K562 (cell line): ENCODE measurements around the gene SPTLC1. TPM values are rescaled to one million over a fixed set of nuclear protein-coding genes. Genes with fewer than 3 reads are reported as not detected.

Experiments used
- ATAC-seq: fragments of 200-7000 bp; cut with Tn5 transposase; 3 replicates; pipeline ENCODE4 v1.9.1; 2020; ENCODE audit warnings: moderate library complexity
- BruUV-seq: library from RNA; stranded (reverse); fragments of 400-500 nt; replicated peaks from 2 replicates; lab custom pipeline; 2021; lab: Mats Ljungman, UMichigan
- CTCF ChIA-PET: fragments of 300-600 bp; formaldehyde crosslinking; extraction: SDS; loops from one replicate; lab custom pipeline; 2021; ENCODE audit warnings: low intra/inter-chr PET ratio; lab: Yijun Ruan, JAX
- POLR2A ChIA-PET: fragments of 300-600, 350-650 bp; sonication (Branson Sonifier 250); formaldehyde crosslinking; extraction: SDS; loops from one replicate; lab custom pipeline; 2021; ENCODE audit warnings: antibody characterized with exemption, inconsistent platforms; lab: Yijun Ruan, JAX
- DNase-seq, 4 experiments: peaks; one replicate each; pipeline versions ENCODE4 v3.0.0 to v3.0.0-alpha.2; 2011 to 2018; ENCODE audit warnings: low spot score in 3 of 4, mixed read lengths in 3 of 4; ENCODE audit errors: extremely low read depth in 1 of 4
- FAIRE-seq: peaks from 2 replicates; lab custom pipeline; 2011; peaks lifted over from hg19 to GRCh38; lab: Jason Lieb, UNC
- H2AFZ ChIP-seq: 2 replicates; pipeline ENCODE4 v1.6.0; 2011; ENCODE audit warnings: low read depth, low read length, control low read depth, inconsistent platforms
- H3K27ac ChIP-seq: fragments of 200-600 bp; 3 replicates; pipeline ENCODE4 v1.8.0; 2011; ENCODE audit warnings: low read depth, mild to moderate bottlenecking, control low read depth, inconsistent platforms, low read length, moderate library complexity, mixed read lengths; ENCODE audit errors: extremely low read depth
- H3K27me3 ChIP-seq, 2 experiments: fragments of 300-600 bp in 1 of 2; 2 replicates in 1 of 2; 3 replicates in 1 of 2; pipeline versions ENCODE4 v1.6.0 to v1.8.0; 2011; ENCODE audit warnings: inconsistent platforms in 2 of 2, low read length in 2 of 2, mild to moderate bottlenecking in 1 of 2, mixed read lengths in 1 of 2, moderate library complexity in 1 of 2; ENCODE audit not compliant: control insufficient read depth in 2 of 2, insufficient read depth in 2 of 2
- H3K36me3 ChIP-seq: fragments of 300-600 bp; 3 replicates; pipeline ENCODE4 v1.8.0; 2011; ENCODE audit warnings: mild to moderate bottlenecking, low read length, inconsistent platforms; ENCODE audit not compliant: control insufficient read depth, insufficient read depth
- H3K4me1 ChIP-seq, 2 experiments: fragments of 200-600 bp in 1 of 2; replicated peaks in 1 of 2; 2 replicates in 1 of 2; 3 replicates in 1 of 2; pipeline versions ENCODE4 v1.5.1 to v1.8.0; 2011; ENCODE audit warnings: inconsistent platforms in 2 of 2, low read length in 2 of 2, mild to moderate bottlenecking in 1 of 2, mixed read lengths in 1 of 2, moderate library complexity in 1 of 2; ENCODE audit not compliant: control insufficient read depth in 2 of 2, insufficient read depth in 2 of 2
- H3K4me2 ChIP-seq: 2 replicates; pipeline ENCODE4 v1.6.1; 2011; ENCODE audit warnings: low read length, control low read depth, inconsistent platforms, mixed read lengths; ENCODE audit not compliant: insufficient read depth
- H3K4me3 ChIP-seq: fragments of 200-600 bp; sonication (generic), shearing (Covaris generic); 2 replicates; pipeline ENCODE4 v1.5.1; 2016; ENCODE audit warnings: control low read depth, inconsistent platforms
- H3K79me2 ChIP-seq: fragments of 200-600 bp; 3 replicates; pipeline ENCODE4 v1.8.0; 2011; ENCODE audit warnings: low read length, inconsistent platforms; ENCODE audit not compliant: control insufficient read depth, insufficient read depth
- H3K9ac ChIP-seq, 2 experiments: 2 replicates each; pipeline versions ENCODE4 v1.6.0 to v1.6.1; 2011; ENCODE audit warnings: low read depth in 2 of 2, low read length in 2 of 2, control low read depth in 1 of 2, inconsistent platforms in 1 of 2, mild to moderate bottlenecking in 1 of 2, mixed read lengths in 1 of 2; ENCODE audit not compliant: insufficient read depth in 1 of 2
- H3K9me1 ChIP-seq: one replicate; pipeline ENCODE4 v1.6.0; 2011; ENCODE audit warnings: inconsistent platforms, mild to moderate bottlenecking, low read length, moderate library complexity; ENCODE audit not compliant: control insufficient read depth, insufficient read depth
- H3K9me3 ChIP-seq: replicated peaks from 2 replicates; pipeline ENCODE4 v1.5.1; 2011; ENCODE audit warnings: low read depth, low read length, inconsistent platforms; ENCODE audit not compliant: control insufficient read depth, insufficient read depth
- H4K20me1 ChIP-seq: replicated peaks from 2 replicates; pipeline ENCODE4 v1.6.1; 2011; ENCODE audit warnings: low read length, inconsistent platforms, mixed read lengths; ENCODE audit not compliant: control insufficient read depth, insufficient read depth
- CBFA2T3 ChIP-seq: fragments of 450-650 bp; IDR thresholded peaks from 2 replicates; pipeline ENCODE4 v1.6.1; 2017
- CEBPB ChIP-seq: fragments of 450-650 bp; IDR thresholded peaks from 2 replicates; pipeline ENCODE4 v1.6.1; 2016; ENCODE audit warnings: missing genetic modification characterization, missing compliant biosample characterization
- FOXK2 ChIP-seq, 2 experiments: fragments of 450-650 bp; IDR thresholded peaks in 1 of 2; conservative IDR thresholded peaks in 1 of 2; 2 replicates each; pipeline ENCODE4 v1.6.1; 2016; ENCODE audit warnings: low read depth in 2 of 2, mild to moderate bottlenecking in 1 of 2
- KLF6 ChIP-seq: fragments of 250-450 bp; sonication (Bioruptor Pico); IDR thresholded peaks from 2 replicates; pipeline ENCODE4 v1.4.0; 2020; ENCODE audit warnings: mild to moderate bottlenecking, moderate library complexity, borderline replicate concordance
- MIER1 ChIP-seq: fragments of 450-650 bp; IDR thresholded peaks from 2 replicates; pipeline ENCODE4 v1.6.1; 2016; ENCODE audit warnings: antibody characterized with exemption, mild to moderate bottlenecking, low read depth
- NCOA2 ChIP-seq, 2 experiments: fragments of 450-650 bp; IDR thresholded peaks; 2 replicates each; pipeline ENCODE4 v1.6.1; 2018; ENCODE audit warnings: mild to moderate bottlenecking in 2 of 2, moderate library complexity in 1 of 2; ENCODE audit not compliant: partially characterized antibody in 2 of 2
- RB1 ChIP-seq: fragments of 450-650 bp; IDR thresholded peaks from 2 replicates; pipeline ENCODE4 v1.6.1; 2017; ENCODE audit warnings: low read depth, mild to moderate bottlenecking
- RBM14 ChIP-seq: fragments of 200-400 bp; formaldehyde crosslinking; IDR thresholded peaks from 2 replicates; pipeline ENCODE4 v1.6.1; 2018; ENCODE audit warnings: low read depth, mild to moderate bottlenecking, low read length, moderate library complexity, borderline replicate concordance; ENCODE audit not compliant: insufficient read depth
- U2AF1 ChIP-seq: fragments of 200-400 bp; formaldehyde crosslinking; optimal IDR thresholded peaks from 2 replicates; pipeline ENCODE3; 2017; ENCODE audit warnings: mild to moderate bottlenecking, low read depth, low read length, moderate library complexity
- ZFPM2 ChIP-seq: fragments of 250-450 bp; sonication (Bioruptor Pico); IDR thresholded peaks from 2 replicates; pipeline ENCODE4 v1.5.1; 2022; ENCODE audit warnings: mild to moderate bottlenecking
- ZNF445 ChIP-seq: fragments of 250-450 bp; sonication (Bioruptor Pico); IDR thresholded peaks from 2 replicates; pipeline ENCODE4 v1.4.0; 2020; ENCODE audit warnings: low read depth, mild to moderate bottlenecking, moderate library complexity
- ZNF512 ChIP-seq: IDR thresholded peaks from 2 replicates; pipeline ENCODE4 v1.6.1; 2016; ENCODE audit warnings: missing genetic modification characterization, missing compliant biosample characterization
- ZNF766 ChIP-seq: fragments of 200-800 bp; sonication (Bioruptor generic); conservative IDR thresholded peaks from 2 replicates; pipeline ENCODE4 v1.6.1; 2016; ENCODE audit warnings: missing genetic modification characterization, missing compliant biosample characterization
- WGBS: fragments of 100-300 bp; shearing (Covaris generic); methylation state at CpG from one replicate; pipeline ENCODE4 v1.1.6; 2016; ENCODE audit warnings: low coverage, mixed read lengths; ENCODE audit not compliant: insufficient coverage; ENCODE audit errors: missing lambda C conversion rate; 5-methylcytosine and 5-hydroxymethylcytosine counted together
- in situ Hi-C: fragments of 300-500 bp; cut with MboI; formaldehyde crosslinking; loops from 4 replicates; pipeline ENCODE4 v1.15.0; 2018; ENCODE audit warnings: inconsistent platforms, mixed read lengths
- intact Hi-C: fragments of 100-400 bp; cut with micrococcal nuclease; formaldehyde crosslinking; loops from 2 replicates; pipeline ENCODE4 v1.14.2; 2022
- polyA plus RNA-seq, 8 experiments: library from polyadenylated mRNA; depleted of rRNA in 4 of 8; stranded (reverse) in 5 of 8; unstranded in 3 of 8; fragments of >200 nt; fragmentation: Nextera tagmentation in 2 of 8; fragmentation: Illumina TruSeq in 1 of 8; extraction: Ambion mirVana in 2 of 8; extraction: Trizol in 1 of 8; gene quantifications; 2 replicates each; pipeline versions ENCODE4 v1.2.1 to v1.2.3, GENCODE V29; 2011 to 2014; ENCODE audit warnings: inconsistent platforms in 1 of 8, missing spikeins in 1 of 8
- total RNA-seq, 7 experiments: library from RNA; depleted of rRNA in 6 of 7; stranded (reverse); fragments of >200 nt in 6 of 7; fragmentation: Illumina TruSeq in 2 of 7; extraction: Trizol in 2 of 7; gene quantifications; 2 replicates each; pipeline versions ENCODE4 v1.2.1 to v1.2.3, GENCODE V29; 2011 to 2021; ENCODE audit warnings: low replicate concordance in 1 of 7
- TF ChIP-seq, protein P1 (sequence below): fragments of 450-650 bp; IDR thresholded peaks from 2 replicates; pipeline ENCODE4 v1.6.1; 2016; ENCODE audit warnings: antibody characterized with exemption
- TF ChIP-seq, protein P2 (sequence below): IDR thresholded peaks from 2 replicates; pipeline ENCODE4 v1.6.1; 2012; ENCODE audit warnings: low read depth, low read length, improper control_type of control experiment, borderline replicate concordance
- TF ChIP-seq, protein P3 (sequence below): fragments of 450-650 bp; IDR thresholded peaks from 2 replicates; pipeline ENCODE4 v1.7.1; 2018; ENCODE audit warnings: mild to moderate bottlenecking, low read depth; ENCODE audit not compliant: partially characterized antibody

The SPTLC1 gene
- total and polyA plus RNA-seq, 9 of the 15 experiments (the other 6 are each of a cell fraction or from before 2014, with no cell fraction given), result 58.8 to 125 (median 84.5) TPM

DNA sequence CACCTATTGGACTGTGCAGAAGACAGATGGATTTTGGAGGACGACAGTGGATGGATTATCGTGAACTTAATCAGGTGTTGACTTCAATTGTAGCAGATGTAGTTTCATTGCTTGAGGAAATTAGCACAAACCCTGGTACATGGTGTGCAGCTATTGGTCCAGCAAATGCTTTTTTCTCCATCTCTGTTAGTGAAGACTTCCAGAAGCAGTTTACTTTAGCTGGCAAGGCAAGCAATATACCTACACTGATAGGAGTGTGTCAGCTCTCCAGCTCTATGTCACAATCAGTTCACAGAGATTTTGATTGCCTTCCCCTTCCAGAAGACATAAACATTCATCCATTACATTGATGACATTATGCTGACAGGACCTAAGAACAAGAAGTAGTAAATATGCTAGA, 129.5 kb downstream of the SPTLC1 start:
- ATAC-seq (no peak), FAIRE-seq (no peak), DNase-seq (no peak)
- Histone ChIP-seq H3K27ac (no peak overlapping the region), H3K4me2 (no peak overlapping the region), H3K4me1 (no peaks in the 10 kb centered on the region), H4K20me1 (no peaks in the 10 kb centered on the region), H3K36me3 (no peaks in the 10 kb centered on the region), H3K27me3 (peaks cover 10 to 11% of the 10 kb centered on the region in 2 experiments; a peak in 4 of 5 replicates), H3K9ac (no peak overlapping the region), H3K4me3 (no peak overlapping the region), H2AFZ (no peak overlapping the region), H3K9me1 (no peaks in the 10 kb centered on the region), H3K79me2 (no peaks in the 10 kb centered on the region), H3K9me3 (no peaks in the 10 kb centered on the region; the same call in 1 of the 2 replicates)
- intact Hi-C loops, result no loop called here
- WGBS, result 4% methylated on average over 2 of the region's 2 CpGs
- in situ Hi-C loops, result loop anchor here (25.0 kb wide), 1 partner anchor 1073 kb away; no protein-coding TSS in a partner anchor
- POLR2A ChIA-PET, result interaction anchor here (0.7 kb wide), 1 partner anchor 16 kb away, joined by 4 read pairs; no protein-coding TSS in a partner anchor
- CTCF ChIA-PET, result no interaction called here
- BruUV-seq, result no TSS peak
- TF ChIP-seq, protein P1, sequence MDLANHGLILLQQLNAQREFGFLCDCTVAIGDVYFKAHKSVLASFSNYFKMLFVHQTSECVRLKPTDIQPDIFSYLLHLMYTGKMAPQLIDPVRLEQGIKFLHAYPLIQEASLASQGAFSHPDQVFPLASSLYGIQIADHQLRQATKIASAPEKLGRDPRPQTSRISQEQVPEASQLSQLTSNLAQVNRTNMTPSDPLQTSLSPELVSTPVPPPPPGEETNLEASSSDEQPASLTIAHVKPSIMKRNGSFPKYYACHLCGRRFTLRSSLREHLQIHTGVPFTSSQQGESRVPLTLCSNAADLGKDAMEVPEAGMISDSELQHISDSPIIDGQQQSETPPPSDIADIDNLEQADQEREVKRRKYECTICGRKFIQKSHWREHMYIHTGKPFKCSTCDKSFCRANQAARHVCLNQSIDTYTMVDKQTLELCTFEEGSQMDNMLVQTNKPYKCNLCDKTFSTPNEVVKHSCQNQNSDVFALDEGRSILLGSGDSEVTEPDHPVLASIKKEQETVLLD, result no peak
- TF ChIP-seq FOXK2 (conservative IDR thresholded peaks at IDR 0.05 in 1 of 2, IDR thresholded peaks at IDR 0.05 in 1 of 2; ENCODE audit: low read depth in 2 of 2) (no peak), ZNF512 (tag) (no peak), MIER1 (no peak), CEBPB (no peak), NCOA2 (IDR thresholded peaks at IDR 0.05; ENCODE audit: partially characterized antibody in 2 of 2) (no peak), CBFA2T3 (no peak), KLF6 (CRISPR knock-in tag) (no peak), ZNF445 (CRISPR knock-in tag) (no peak), RBM14 (no peak), ZNF766 (CRISPR knock-in tag) (no peak), RB1 (no peak), ZFPM2 (CRISPR knock-in tag) (no peak), U2AF1 (no peak)
- TF ChIP-seq, protein P2, sequence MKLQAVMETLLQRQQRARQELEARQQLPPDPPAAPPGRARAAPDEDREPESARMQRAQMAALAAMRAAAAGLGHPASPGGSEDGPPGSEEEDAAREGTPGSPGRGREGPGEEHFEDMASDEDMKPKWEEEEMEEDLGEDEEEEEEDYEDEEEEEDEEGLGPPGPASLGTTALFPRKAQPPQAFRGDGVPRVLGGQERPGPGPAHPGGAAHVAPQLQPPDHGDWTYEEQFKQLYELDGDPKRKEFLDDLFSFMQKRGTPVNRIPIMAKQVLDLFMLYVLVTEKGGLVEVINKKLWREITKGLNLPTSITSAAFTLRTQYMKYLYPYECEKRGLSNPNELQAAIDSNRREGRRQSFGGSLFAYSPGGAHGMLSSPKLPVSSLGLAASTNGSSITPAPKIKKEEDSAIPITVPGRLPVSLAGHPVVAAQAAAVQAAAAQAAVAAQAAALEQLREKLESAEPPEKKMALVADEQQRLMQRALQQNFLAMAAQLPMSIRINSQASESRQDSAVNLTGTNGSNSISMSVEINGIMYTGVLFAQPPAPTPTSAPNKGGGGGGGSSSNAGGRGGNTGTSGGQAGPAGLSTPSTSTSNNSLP, result no peak
- TF ChIP-seq, protein P3, sequence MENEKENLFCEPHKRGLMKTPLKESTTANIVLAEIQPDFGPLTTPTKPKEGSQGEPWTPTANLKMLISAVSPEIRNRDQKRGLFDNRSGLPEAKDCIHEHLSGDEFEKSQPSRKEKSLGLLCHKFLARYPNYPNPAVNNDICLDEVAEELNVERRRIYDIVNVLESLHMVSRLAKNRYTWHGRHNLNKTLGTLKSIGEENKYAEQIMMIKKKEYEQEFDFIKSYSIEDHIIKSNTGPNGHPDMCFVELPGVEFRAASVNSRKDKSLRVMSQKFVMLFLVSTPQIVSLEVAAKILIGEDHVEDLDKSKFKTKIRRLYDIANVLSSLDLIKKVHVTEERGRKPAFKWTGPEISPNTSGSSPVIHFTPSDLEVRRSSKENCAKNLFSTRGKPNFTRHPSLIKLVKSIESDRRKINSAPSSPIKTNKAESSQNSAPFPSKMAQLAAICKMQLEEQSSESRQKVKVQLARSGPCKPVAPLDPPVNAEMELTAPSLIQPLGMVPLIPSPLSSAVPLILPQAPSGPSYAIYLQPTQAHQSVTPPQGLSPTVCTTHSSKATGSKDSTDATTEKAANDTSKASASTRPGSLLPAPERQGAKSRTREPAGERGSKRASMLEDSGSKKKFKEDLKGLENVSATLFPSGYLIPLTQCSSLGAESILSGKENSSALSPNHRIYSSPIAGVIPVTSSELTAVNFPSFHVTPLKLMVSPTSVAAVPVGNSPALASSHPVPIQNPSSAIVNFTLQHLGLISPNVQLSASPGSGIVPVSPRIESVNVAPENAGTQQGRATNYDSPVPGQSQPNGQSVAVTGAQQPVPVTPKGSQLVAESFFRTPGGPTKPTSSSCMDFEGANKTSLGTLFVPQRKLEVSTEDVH, result no peak
